HCT116 (cell line): ENCODE measurements around the gene ZYG11B. TPM values are rescaled to one million over a fixed set of nuclear protein-coding genes. Genes with fewer than 3 reads are reported as not detected.

ENCODE experiments used
- ATAC-seq: fragments of 200-7000 bp; cut with Tn5 transposase; 2 replicates; pipeline ENCODE4 v1.9.1; 2020; ENCODE audit warnings: mild to moderate bottlenecking, moderate library complexity
- BruUV-seq: library from RNA; stranded (reverse); fragments of 400-500 nt; replicated peaks from 2 replicates; lab custom pipeline; 2021; lab: Mats Ljungman, UMichigan
- CTCF ChIA-PET: fragments of 300-600 bp; sonication (Branson Sonifier 250); formaldehyde crosslinking; loops from one replicate; lab custom pipeline; 2021; ENCODE audit warnings: antibody characterized with exemption; lab: Charles Lee
- POLR2A ChIA-PET: fragments of 300-600, 350-600 bp; sonication (Branson Sonifier 250); formaldehyde crosslinking; loops from one replicate; lab custom pipeline; 2021; ENCODE audit warnings: antibody characterized with exemption; lab: Charles Lee
- RAD21 ChIA-PET, 2 experiments: fragments of 300-600 bp; sonication (Branson Sonifier 250); formaldehyde crosslinking; loops; one replicate each; lab custom pipeline; 2023; ENCODE audit warnings: low total read pairs in 2 of 2; ENCODE audit not compliant: uncharacterized antibody in 2 of 2, unreplicated experiment in 2 of 2, low non-redundant PET in 1 of 2; lab: Charles Lee
- DNase-seq: peaks from one replicate; pipeline ENCODE4 v3.0.0-alpha.2; 2010; ENCODE audit warnings: low read depth, low spot score
- H2AFZ ChIP-seq: fragments of 200-600 bp; shearing (Covaris generic), sonication (generic); 2 replicates; pipeline ENCODE4 v1.6.1; 2017; ENCODE audit warnings: low read depth, mixed run types, mixed read lengths, antibody characterized with exemption, low read length; ENCODE audit not compliant: poor library complexity, severe bottlenecking
- H3K27ac ChIP-seq: 2 replicates; pipeline ENCODE4 v1.5.1; 2012; ENCODE audit warnings: low read depth, low read length
- H3K27me3 ChIP-seq: fragments of 200-600 bp; sonication (generic); 2 replicates; pipeline ENCODE4 v1.6.1; 2016; ENCODE audit warnings: mixed run types, low read length, mixed read lengths; ENCODE audit not compliant: insufficient read depth
- H3K36me3 ChIP-seq, 2 experiments: fragments of 200-500 bp in 1 of 2; fragments of 200-600 bp in 1 of 2; sonication (Bioruptor generic) in 1 of 2; sonication (generic) in 1 of 2; 2 replicates each; pipeline versions ENCODE4 v1.5.1 to v1.6.1; 2014 to 2016; ENCODE audit warnings: low read length in 2 of 2, inconsistent platforms in 1 of 2, mixed read lengths in 1 of 2, mixed run types in 1 of 2; ENCODE audit not compliant: insufficient read depth in 2 of 2, control insufficient read depth in 1 of 2
- H3K4me1 ChIP-seq, 2 experiments: fragments of 200-600 bp in 1 of 2; sonication (generic) in 1 of 2; 2 replicates each; pipeline versions ENCODE4 v1.5.1 to v1.6.1; 2012 to 2017; ENCODE audit warnings: low read length in 2 of 2, inconsistent platforms in 1 of 2, mild to moderate bottlenecking in 1 of 2, mixed read lengths in 1 of 2, mixed run types in 1 of 2, moderate library complexity in 1 of 2; ENCODE audit not compliant: insufficient read depth in 2 of 2, control insufficient read depth in 1 of 2
- H3K4me2 ChIP-seq: fragments of 200-600 bp; sonication (generic); 2 replicates; pipeline ENCODE4 v1.6.1; 2017; ENCODE audit warnings: mixed run types, low read length, mixed read lengths
- H3K4me3 ChIP-seq, 2 experiments: fragments of 200-600 bp in 1 of 2; sonication (generic) in 1 of 2; replicated peaks in 1 of 2; 2 replicates each; pipeline ENCODE4 v1.5.1; 2011 to 2016; ENCODE audit warnings: low read length in 2 of 2, control low read depth in 1 of 2, low read depth in 1 of 2, mild to moderate bottlenecking in 1 of 2, mixed read lengths in 1 of 2, mixed run types in 1 of 2
- H3K79me2 ChIP-seq: fragments of 200-600 bp; sonication (generic); 2 replicates; pipeline ENCODE4 v1.6.1; 2017; ENCODE audit warnings: mild to moderate bottlenecking, mixed run types, low read length, moderate library complexity, mixed read lengths; ENCODE audit not compliant: insufficient read depth
- H3K9ac ChIP-seq: fragments of 200-600 bp; sonication (generic); 2 replicates; pipeline ENCODE4 v1.6.1; 2016; ENCODE audit warnings: low read length, mixed read lengths
- H3K9me2 ChIP-seq: fragments of 200-600 bp; sonication (generic), shearing (Covaris generic); 2 replicates; pipeline ENCODE4 v1.6.1; 2017; ENCODE audit warnings: mixed run types, mild to moderate bottlenecking, moderate library complexity; ENCODE audit not compliant: insufficient read depth
- H3K9me3 ChIP-seq, 2 experiments: fragments of 200-500 bp in 1 of 2; fragments of 200-600 bp in 1 of 2; sonication (Bioruptor generic) in 1 of 2; sonication (generic) in 1 of 2; 2 replicates each; pipeline ENCODE4 v1.6.1; 2014 to 2017; ENCODE audit warnings: low read length in 2 of 2, mixed read lengths in 2 of 2, inconsistent platforms in 1 of 2, low read depth in 1 of 2, mild to moderate bottlenecking in 1 of 2, mixed run types in 1 of 2, moderate library complexity in 1 of 2; ENCODE audit not compliant: control insufficient read depth in 1 of 2, insufficient read depth in 1 of 2
- H4K20me1 ChIP-seq: fragments of 200-600 bp; sonication (generic), shearing (Covaris generic); 2 replicates; pipeline ENCODE4 v1.6.1; 2017; ENCODE audit warnings: mixed run types, mild to moderate bottlenecking, moderate library complexity; ENCODE audit not compliant: insufficient read depth
- CEBPB ChIP-seq: IDR thresholded peaks from 2 replicates; pipeline ENCODE4 v1.6.1; 2012; ENCODE audit warnings: low read depth
- EGR1 ChIP-seq: IDR thresholded peaks from 2 replicates; pipeline ENCODE4 v1.6.1; 2012; ENCODE audit warnings: low read depth
- JUND ChIP-seq: IDR thresholded peaks from 2 replicates; pipeline ENCODE4 v1.6.1; 2012
- RAD21 ChIP-seq: IDR thresholded peaks from 2 replicates; pipeline ENCODE4 v1.6.1; 2012; ENCODE audit warnings: low read depth, mild to moderate bottlenecking
- SP1 ChIP-seq: IDR thresholded peaks from 2 replicates; pipeline ENCODE4 v1.6.1; 2012; ENCODE audit warnings: low read depth
- SRF ChIP-seq: IDR thresholded peaks from 2 replicates; pipeline ENCODE4 v1.6.1; 2012; ENCODE audit warnings: low read depth
- intact Hi-C: fragments of 100-400 bp; cut with micrococcal nuclease; formaldehyde crosslinking; loops from 2 replicates; pipeline ENCODE4 v1.10.0; 2022
- total RNA-seq: library from RNA; stranded (reverse); gene quantifications from one replicate; pipeline ENCODE4 v1.2.1, GENCODE V29; 2021; ENCODE audit not compliant: unreplicated experiment
- TF ChIP-seq, protein P1 (sequence below): IDR thresholded peaks from 2 replicates; pipeline ENCODE4 v1.6.1; 2012
- TF ChIP-seq, protein P2 (sequence below): IDR thresholded peaks from 2 replicates; pipeline ENCODE4 v1.6.1; 2012
- TF ChIP-seq, protein P3 (sequence below): IDR thresholded peaks from 2 replicates; pipeline ENCODE4 v1.6.1; 2012; ENCODE audit warnings: low read depth

ZYG11B gene
- total RNA-seq, 1 experiment from 2014 or later: 20.7 TPM

DNA sequence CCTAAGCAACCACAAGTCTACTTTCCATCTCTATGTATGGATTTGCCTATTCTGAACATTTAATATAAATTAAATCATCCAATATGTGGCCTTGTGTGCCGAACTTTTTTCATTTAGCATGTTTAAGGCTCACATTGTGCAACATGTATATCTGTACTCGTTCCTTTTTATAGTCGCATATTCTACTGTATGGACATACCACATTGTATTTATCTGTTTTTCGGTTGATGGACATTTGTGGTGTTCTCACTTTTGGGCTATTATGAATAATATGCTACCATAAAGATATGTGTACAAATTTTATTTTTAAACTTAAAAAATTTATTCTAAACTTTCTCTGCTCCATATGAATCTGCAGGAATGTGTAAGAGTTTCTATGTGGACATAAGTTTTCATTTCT is 129.3 kb downstream of the ZYG11B start:
- H3K27me3 ChIP-seq: no peaks in the 10 kb centered on the region

More for the DNA sequence above, 129.3 kb downstream of the ZYG11B start:
- ChIA-PET POLR2A (no interaction called here), CTCF (no interaction called here), RAD21 (no interaction called here)
- Histone ChIP-seq H3K9me2 (no peaks in the 10 kb centered on the region), H3K4me3 (no peak overlapping the region), H3K9me3 (no peaks in the 10 kb centered on the region), H3K9ac (no peak overlapping the region), H2AFZ (no peak overlapping the region), H3K4me2 (no peak overlapping the region), H3K27ac (no peak overlapping the region), H3K79me2 (no peaks in the 10 kb centered on the region), H3K36me3 (no peaks in the 10 kb centered on the region), H3K4me1 (peaks cover 0 to 10% of the 10 kb centered on the region in 2 experiments; a peak in 3 of 4 replicates), H4K20me1 (no peaks in the 10 kb centered on the region)
- TF ChIP-seq, protein P1, sequence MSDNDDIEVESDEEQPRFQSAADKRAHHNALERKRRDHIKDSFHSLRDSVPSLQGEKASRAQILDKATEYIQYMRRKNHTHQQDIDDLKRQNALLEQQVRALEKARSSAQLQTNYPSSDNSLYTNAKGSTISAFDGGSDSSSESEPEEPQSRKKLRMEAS: no peak
- TF ChIP-seq, protein P2, sequence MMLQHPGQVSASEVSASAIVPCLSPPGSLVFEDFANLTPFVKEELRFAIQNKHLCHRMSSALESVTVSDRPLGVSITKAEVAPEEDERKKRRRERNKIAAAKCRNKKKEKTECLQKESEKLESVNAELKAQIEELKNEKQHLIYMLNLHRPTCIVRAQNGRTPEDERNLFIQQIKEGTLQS: no peak
- no peak for TF ChIP-seq CEBPB
- TF ChIP-seq SP1: no peak
- TF ChIP-seq EGR1: no peak
- no peak for TF ChIP-seq SRF
- TF ChIP-seq, protein P3, sequence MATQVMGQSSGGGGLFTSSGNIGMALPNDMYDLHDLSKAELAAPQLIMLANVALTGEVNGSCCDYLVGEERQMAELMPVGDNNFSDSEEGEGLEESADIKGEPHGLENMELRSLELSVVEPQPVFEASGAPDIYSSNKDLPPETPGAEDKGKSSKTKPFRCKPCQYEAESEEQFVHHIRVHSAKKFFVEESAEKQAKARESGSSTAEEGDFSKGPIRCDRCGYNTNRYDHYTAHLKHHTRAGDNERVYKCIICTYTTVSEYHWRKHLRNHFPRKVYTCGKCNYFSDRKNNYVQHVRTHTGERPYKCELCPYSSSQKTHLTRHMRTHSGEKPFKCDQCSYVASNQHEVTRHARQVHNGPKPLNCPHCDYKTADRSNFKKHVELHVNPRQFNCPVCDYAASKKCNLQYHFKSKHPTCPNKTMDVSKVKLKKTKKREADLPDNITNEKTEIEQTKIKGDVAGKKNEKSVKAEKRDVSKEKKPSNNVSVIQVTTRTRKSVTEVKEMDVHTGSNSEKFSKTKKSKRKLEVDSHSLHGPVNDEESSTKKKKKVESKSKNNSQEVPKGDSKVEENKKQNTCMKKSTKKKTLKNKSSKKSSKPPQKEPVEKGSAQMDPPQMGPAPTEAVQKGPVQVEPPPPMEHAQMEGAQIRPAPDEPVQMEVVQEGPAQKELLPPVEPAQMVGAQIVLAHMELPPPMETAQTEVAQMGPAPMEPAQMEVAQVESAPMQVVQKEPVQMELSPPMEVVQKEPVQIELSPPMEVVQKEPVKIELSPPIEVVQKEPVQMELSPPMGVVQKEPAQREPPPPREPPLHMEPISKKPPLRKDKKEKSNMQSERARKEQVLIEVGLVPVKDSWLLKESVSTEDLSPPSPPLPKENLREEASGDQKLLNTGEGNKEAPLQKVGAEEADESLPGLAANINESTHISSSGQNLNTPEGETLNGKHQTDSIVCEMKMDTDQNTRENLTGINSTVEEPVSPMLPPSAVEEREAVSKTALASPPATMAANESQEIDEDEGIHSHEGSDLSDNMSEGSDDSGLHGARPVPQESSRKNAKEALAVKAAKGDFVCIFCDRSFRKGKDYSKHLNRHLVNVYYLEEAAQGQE: no peak
- TF ChIP-seq RAD21: no peak
- no peak for TF ChIP-seq JUND
- intact Hi-C loops: no loop called here
- BruUV-seq: no TSS peak
- ATAC-seq: no peak
- no peak for DNase-seq
